ENCODE data around the gene SHC4. TPM values are rescaled to one million over a fixed set of nuclear protein-coding genes. Genes with fewer than 3 reads are reported as not detected.
"Not testable (repeated sequence)": the region's sequence is repeated elsewhere in the genome, so short reads cannot be mapped to it uniquely, and the experiment has no call there.

The SHC4 gene
- polyA plus RNA-seq, 3 donors from 2014 or later: 0.10 to 0.19 TPM; not detected in 1

- Mint-ChIP-seq H3K4me3 (no peak overlapping the region), H3K27ac (no peak overlapping the region), H3K4me1 (no peaks in the 10 kb centered on the region), H3K27me3 (ENCODE audit: low read depth in 3 of 3) (peaks cover 0 to 6% (median 4%) of the 10 kb centered on the region in 3 donors), H3K9me3 (no peaks in the 10 kb centered on the region), H3K36me3 (no peaks in the 10 kb centered on the region)
- DNase-seq: no peak
Observed at GRCh38 chr15:48981941-48982340, 18.2 kb upstream of the SHC4 start.

GRCh38 chr15:48978638-48979037 is 14.9 kb upstream of the SHC4 start:
- no peak overlapping the region for H3K27ac Mint-ChIP-seq
- peaks cover 6 to 7% of the 10 kb centered on the region in 2 donors for H3K4me1 Mint-ChIP-seq
- peaks cover 0 to 9% (median 4%) of the 10 kb centered on the region in 3 donors for H3K27me3 Mint-ChIP-seq (ENCODE audit: low read depth in 3 of 3)
- H3K9me3 Mint-ChIP-seq: no peaks in the 10 kb centered on the region
- H3K36me3 Mint-ChIP-seq: no peaks in the 10 kb centered on the region
- DNase-seq: no peak
- H3K4me3 Mint-ChIP-seq: no peak overlapping the region

- Mint-ChIP-seq H3K4me1 (peaks cover 6 to 7% of the 10 kb centered on the region in 2 donors), H3K36me3 (no peaks in the 10 kb centered on the region), H3K9me3 (no peaks in the 10 kb centered on the region), H3K27ac (no peak overlapping the region), H3K27me3 (ENCODE audit: low read depth in 3 of 3) (peaks cover 0 to 9% (median 4%) of the 10 kb centered on the region in 3 donors), H3K4me3 (peak overlapping the region; percentile 42 to 70 (median 65))
- DNase-seq: no peak
Observed at GRCh38 chr15:48976444-48977088, 12.8 kb upstream of the SHC4 start.

GRCh38 chr15:48975472-48976419 is 12.0 kb upstream of the SHC4 start:
- no peaks in the 10 kb centered on the region for H3K36me3 Mint-ChIP-seq
- peak overlapping the region; percentile 67 to 81 (median 70) for H3K4me3 Mint-ChIP-seq
- H3K9me3 Mint-ChIP-seq: no peaks in the 10 kb centered on the region
- H3K4me1 Mint-ChIP-seq: peaks cover 6 to 7% of the 10 kb centered on the region in 2 donors
- peaks cover 0 to 9% (median 0%) of the 10 kb centered on the region in 3 donors for H3K27me3 Mint-ChIP-seq (ENCODE audit: low read depth in 3 of 3)
- DNase-seq: peak; percentile 71 to 77 (median 77)
- H3K27ac Mint-ChIP-seq: no peak overlapping the region

GRCh38 chr15:48974882-48975281 is 11.2 kb upstream of the SHC4 start:
- peaks cover 0 to 8% (median 5%) of the 10 kb centered on the region in 3 donors for H3K27me3 Mint-ChIP-seq (ENCODE audit: low read depth in 3 of 3)
- H3K9me3 Mint-ChIP-seq: no peaks in the 10 kb centered on the region
- no peak for DNase-seq
- peak overlapping the region in 4 of 5 donors; percentile 23 to 81 (median 69) for H3K4me3 Mint-ChIP-seq
- peaks cover 6 to 7% of the 10 kb centered on the region in 2 donors for H3K4me1 Mint-ChIP-seq
- no peak overlapping the region for H3K27ac Mint-ChIP-seq
- no peaks in the 10 kb centered on the region for H3K36me3 Mint-ChIP-seq

GRCh38 chr15:48972750-48973503 is 9.2 kb upstream of the SHC4 start:
- peaks cover 0 to 4% (median 0%) of the 10 kb centered on the region in 3 donors for H3K36me3 Mint-ChIP-seq
- no peak overlapping the region for H3K4me3 Mint-ChIP-seq
- H3K4me1 Mint-ChIP-seq: peaks cover 6 to 7% of the 10 kb centered on the region in 2 donors
- peaks cover 0 to 5% (median 5%) of the 10 kb centered on the region in 3 donors for H3K27me3 Mint-ChIP-seq (ENCODE audit: low read depth in 3 of 3)
- DNase-seq: no peak
- no peaks in the 10 kb centered on the region for H3K9me3 Mint-ChIP-seq
- no peak overlapping the region for H3K27ac Mint-ChIP-seq

- H3K9me3 Mint-ChIP-seq; H3K27me3 Mint-ChIP-seq (ENCODE audit: low read depth in 3 of 3); DNase-seq; H3K36me3 Mint-ChIP-seq; H3K27ac Mint-ChIP-seq; H3K4me3 Mint-ChIP-seq: not testable (repeated sequence)
- H3K4me1 Mint-ChIP-seq: peaks cover 18 to 25% of the 10 kb centered on the region in 2 donors
Observed at GRCh38 chr15:48970926-48971325, 7.2 kb upstream of the SHC4 start.

- H3K27me3 Mint-ChIP-seq (ENCODE audit: low read depth in 3 of 3): peaks cover 0 to 5% (median 2%) of the 10 kb centered on the region in 3 donors
- DNase-seq: no peak
- H3K27ac Mint-ChIP-seq: no peak overlapping the region
- peaks cover 44 to 47% of the 10 kb centered on the region in 2 donors for H3K4me1 Mint-ChIP-seq
- no peaks in the 10 kb centered on the region for H3K9me3 Mint-ChIP-seq
- H3K36me3 Mint-ChIP-seq: peaks cover 0 to 4% (median 0%) of the 10 kb centered on the region in 3 donors
- no peak overlapping the region for H3K4me3 Mint-ChIP-seq
Observed at GRCh38 chr15:48968066-48968465, 4.3 kb upstream of the SHC4 start.

- H3K36me3 Mint-ChIP-seq: peaks cover 0 to 4% (median 0%) of the 10 kb centered on the region in 3 donors
- H3K9me3 Mint-ChIP-seq: no peaks in the 10 kb centered on the region
- H3K27ac Mint-ChIP-seq: peak overlapping the region in 1 of 6 donors; percentile 11
- no peak for DNase-seq
- peaks cover 48 to 49% of the 10 kb centered on the region in 2 donors for H3K4me1 Mint-ChIP-seq
- H3K27me3 Mint-ChIP-seq (ENCODE audit: low read depth in 3 of 3): peaks cover 0 to 5% (median 2%) of the 10 kb centered on the region in 3 donors
- peak overlapping the region; percentile 35 to 79 (median 54) for H3K4me3 Mint-ChIP-seq
Observed at GRCh38 chr15:48967336-48967735, 3.6 kb upstream of the SHC4 start.

GRCh38 chr15:48966595-48967301 is 3.0 kb upstream of the SHC4 start:
- Mint-ChIP-seq H3K36me3 (peaks cover 0 to 4% (median 0%) of the 10 kb centered on the region in 3 donors), H3K27me3 (ENCODE audit: low read depth in 3 of 3) (peaks cover 0 to 5% (median 2%) of the 10 kb centered on the region in 3 donors), H3K9me3 (no peaks in the 10 kb centered on the region), H3K4me3 (peak overlapping the region; percentile 35 to 79 (median 54)), H3K4me1 (peaks cover 48 to 49% of the 10 kb centered on the region in 2 donors), H3K27ac (peak overlapping the region in 5 of 6 donors; percentile 1 to 67 (median 16))
- peak; percentile 46 to 63 (median 56) for DNase-seq

- no peak for DNase-seq
- H3K36me3 Mint-ChIP-seq: peaks cover 0 to 4% (median 0%) of the 10 kb centered on the region in 3 donors
- peaks cover 2 to 8% (median 3%) of the 10 kb centered on the region in 3 donors for H3K27me3 Mint-ChIP-seq (ENCODE audit: low read depth in 3 of 3)
- H3K4me3 Mint-ChIP-seq: peak overlapping the region in 4 of 5 donors; percentile 16 to 79 (median 30)
- H3K4me1 Mint-ChIP-seq: peaks cover 48 to 49% of the 10 kb centered on the region in 2 donors
- peak overlapping the region in 1 of 6 donors; percentile 52 for H3K27ac Mint-ChIP-seq
- no peaks in the 10 kb centered on the region for H3K9me3 Mint-ChIP-seq
Observed at GRCh38 chr15:48965972-48966371, 2.3 kb upstream of the SHC4 start.

GRCh38 chr15:48964898-48965297 is 1.2 kb upstream of the SHC4 start:
- peak overlapping the region; percentile 23 to 90 (median 81) for H3K4me3 Mint-ChIP-seq
- DNase-seq: no peak
- H3K36me3 Mint-ChIP-seq: peaks cover 0 to 4% (median 0%) of the 10 kb centered on the region in 3 donors
- no peaks in the 10 kb centered on the region for H3K9me3 Mint-ChIP-seq
- H3K27ac Mint-ChIP-seq: peak overlapping the region in 2 of 6 donors; percentile 16 to 28
- H3K4me1 Mint-ChIP-seq: peaks cover 48 to 49% of the 10 kb centered on the region in 2 donors
- H3K27me3 Mint-ChIP-seq (ENCODE audit: low read depth in 3 of 3): peaks cover 2 to 3% (median 3%) of the 10 kb centered on the region in 3 donors

Measured in immature natural killer cell (primary cell).